Fibroblast of upper back skin (primary cell): ENCODE data around the gene LPIN1.
A peak's percentile ranks its signal among the peaks of the same experiment; 100 is the strongest.

ENCODE experiments used
- DNase-seq: peaks from one replicate; pipeline ENCODE4 v3.0.0-alpha.2; 2013

Gene LPIN1

GRCh38 chr2:11765501-11765900, 19.1 kb downstream of the LPIN1 start:
- DNase-seq = no peak

- DNase-seq = no peak
Measured at GRCh38 chr2:11766016-11766415, 19.6 kb downstream of the LPIN1 start.

DNA sequence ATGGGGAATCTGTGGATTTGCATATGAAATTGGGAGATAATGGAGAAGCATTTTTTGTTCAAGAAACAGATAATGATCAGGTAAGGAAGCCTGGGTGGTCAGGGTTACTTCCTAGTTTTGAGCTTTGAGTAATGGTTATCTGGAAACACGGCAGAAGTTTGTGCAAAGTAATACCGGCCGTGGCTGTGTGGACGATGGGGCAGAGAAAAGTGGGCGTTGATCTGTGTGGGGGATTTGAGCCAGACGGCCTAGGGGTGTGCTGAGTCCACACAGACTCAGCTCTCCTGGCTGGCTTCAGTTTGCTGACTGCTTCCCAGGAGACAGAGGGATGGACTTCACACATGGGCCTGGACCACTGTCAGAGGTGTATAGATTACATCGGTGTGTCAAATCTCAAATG, 21.3 kb downstream of the LPIN1 start:
- no peak for DNase-seq

DNA sequence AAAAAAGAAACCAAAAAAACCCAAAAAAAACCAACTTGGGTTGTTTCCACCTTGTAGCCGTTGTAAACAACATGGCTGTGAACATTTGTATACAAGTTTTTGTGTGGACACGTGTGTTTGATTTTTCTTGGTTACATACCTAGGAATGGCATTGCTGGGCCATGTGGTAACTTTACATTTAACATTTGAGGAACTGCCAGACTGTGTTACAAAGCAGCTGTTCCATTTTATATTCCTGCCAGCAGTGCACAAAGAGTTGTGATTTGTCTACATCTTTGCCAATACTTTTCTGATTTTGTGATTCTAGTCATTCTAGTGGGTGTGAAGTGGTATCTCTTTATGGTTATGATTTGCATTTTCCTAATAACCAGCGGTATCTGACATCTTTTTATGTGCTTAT, 22.5 kb downstream of the LPIN1 start:
- DNase-seq = no peak

GRCh38 chr2:11769516-11769915, 23.1 kb downstream of the LPIN1 start:
- no peak for DNase-seq

GRCh38 chr2:11770531-11771188, 24.2 kb downstream of the LPIN1 start:
- no peak for DNase-seq

- no peak for DNase-seq
Measured at GRCh38 chr2:11771971-11772615, 25.7 kb downstream of the LPIN1 start.

GRCh38 chr2:11773111-11773510, 26.7 kb downstream of the LPIN1 start:
- no peak for DNase-seq

DNA sequence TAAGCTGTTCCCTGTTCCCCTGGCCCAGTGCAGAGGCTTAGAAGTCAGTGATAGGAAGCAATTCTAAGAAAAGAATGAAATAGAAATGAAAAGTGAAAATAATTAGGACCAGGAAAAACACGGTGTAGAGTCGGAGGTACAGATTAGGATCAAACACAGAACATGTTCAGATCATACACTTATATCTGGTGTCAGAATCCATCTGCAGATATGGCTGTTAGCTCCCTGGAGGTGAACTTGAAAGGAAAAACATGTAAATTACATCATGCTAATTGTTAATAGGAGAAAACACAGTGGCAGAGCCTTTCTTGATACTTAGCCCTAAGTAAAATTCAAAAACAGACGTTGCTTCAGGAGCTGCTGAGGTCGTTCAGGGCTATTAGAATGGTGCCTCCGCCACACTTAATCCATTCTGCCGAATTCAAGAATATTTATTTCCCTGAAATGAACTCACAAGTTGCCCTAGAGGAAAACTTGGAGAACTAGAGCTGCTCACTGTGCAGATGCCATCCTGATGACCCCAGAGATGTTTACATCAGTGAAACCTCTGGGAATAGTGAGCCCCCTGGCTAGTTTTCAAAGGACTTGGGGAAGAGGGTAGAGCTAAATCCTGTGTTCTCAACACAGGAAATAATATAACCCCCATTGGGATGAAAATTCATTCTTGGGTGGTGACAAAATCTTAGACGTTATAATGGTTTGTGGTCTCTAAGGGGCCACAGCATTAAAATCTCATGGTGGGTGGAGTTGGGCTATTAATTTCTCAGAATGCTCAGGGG, 27.5 kb downstream of the LPIN1 start:
- DNase-seq = peak; percentile 20

- DNase-seq = no peak
Measured at GRCh38 chr2:11774600-11774999, 28.2 kb downstream of the LPIN1 start.

- DNase-seq = peak; percentile 48
Measured at GRCh38 chr2:11775384-11775783, 29.0 kb downstream of the LPIN1 start.

DNA sequence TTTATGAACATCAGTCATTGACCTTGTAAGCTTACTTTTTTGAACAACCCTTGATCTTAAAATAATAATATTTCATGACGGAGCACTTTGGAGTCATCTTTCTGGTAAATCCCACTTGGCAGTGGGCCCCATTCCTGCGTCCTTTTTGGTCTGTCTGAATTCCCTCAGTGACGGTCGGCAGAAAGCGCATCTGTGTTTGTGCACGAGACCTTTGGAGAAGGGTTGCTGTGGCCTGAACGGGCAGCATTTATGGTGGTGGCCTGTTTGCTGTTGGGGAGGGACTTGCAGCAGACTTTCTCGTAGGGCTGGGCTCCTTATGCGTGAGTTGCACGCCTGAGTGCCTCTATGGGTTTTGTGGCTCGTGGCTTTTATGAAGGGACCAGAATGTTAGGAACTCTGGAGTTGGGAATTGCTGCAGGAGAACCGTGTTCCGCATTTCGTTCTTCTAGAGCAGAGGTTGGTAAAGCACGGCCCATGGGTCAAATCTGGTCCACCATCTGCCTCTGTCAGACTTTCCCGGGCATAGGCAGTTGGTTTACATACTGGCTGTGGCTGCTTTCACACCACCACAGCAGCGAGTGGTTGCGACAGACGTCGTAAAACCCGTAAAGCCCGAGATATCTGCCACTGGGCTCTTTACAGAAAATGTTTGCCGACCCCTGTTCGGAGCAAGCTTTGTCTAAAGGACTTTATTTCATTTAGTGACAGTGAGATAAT, 30.8 kb downstream of the LPIN1 start:
- no peak for DNase-seq

DNA sequence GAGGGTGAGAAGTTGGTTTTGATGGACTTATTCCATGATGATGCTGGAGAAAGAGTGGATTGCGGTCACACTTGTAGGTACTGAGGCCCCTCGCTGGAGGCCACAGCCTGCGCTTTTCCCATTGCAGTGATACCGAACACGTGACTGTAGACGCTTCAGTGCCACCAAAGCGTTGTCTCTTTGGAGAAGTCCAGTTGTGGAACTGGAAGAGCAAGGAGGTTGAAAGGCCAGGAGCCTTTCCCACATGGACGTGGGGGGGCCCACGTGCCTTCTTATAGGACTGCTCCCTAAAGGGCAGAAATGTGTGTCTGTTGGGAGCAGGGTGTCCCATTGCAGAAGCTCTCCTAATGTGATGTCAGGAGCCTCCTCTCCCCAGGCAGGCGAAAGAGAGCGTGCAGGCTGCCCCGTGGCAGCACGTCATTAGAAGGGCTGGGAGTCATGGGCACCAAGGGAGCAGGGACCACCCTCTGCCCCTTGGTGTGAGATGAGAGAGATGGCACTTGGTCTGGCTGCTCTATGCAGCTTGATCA, 31.5 kb downstream of the LPIN1 start:
- DNase-seq = no peak

DNA sequence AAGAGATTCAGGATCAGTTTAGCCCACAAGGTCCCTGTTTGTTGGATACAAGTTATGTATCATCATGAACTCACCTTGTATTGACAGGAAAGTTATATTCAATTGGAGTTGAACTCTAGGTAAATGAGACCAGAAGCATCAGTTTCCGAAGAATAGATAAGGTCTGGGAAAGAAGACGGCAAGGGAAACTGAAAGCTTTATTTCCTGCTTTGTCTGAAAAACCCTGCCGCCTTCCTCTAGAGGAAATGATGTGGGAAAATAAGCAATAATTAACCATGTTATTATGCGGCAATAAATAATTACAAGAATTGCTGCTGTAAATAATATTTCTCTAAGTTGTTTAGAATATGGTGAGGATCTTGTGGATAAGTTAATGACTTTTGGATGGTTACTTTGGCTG, 32.0 kb downstream of the LPIN1 start:
- no peak for DNase-seq

DNA sequence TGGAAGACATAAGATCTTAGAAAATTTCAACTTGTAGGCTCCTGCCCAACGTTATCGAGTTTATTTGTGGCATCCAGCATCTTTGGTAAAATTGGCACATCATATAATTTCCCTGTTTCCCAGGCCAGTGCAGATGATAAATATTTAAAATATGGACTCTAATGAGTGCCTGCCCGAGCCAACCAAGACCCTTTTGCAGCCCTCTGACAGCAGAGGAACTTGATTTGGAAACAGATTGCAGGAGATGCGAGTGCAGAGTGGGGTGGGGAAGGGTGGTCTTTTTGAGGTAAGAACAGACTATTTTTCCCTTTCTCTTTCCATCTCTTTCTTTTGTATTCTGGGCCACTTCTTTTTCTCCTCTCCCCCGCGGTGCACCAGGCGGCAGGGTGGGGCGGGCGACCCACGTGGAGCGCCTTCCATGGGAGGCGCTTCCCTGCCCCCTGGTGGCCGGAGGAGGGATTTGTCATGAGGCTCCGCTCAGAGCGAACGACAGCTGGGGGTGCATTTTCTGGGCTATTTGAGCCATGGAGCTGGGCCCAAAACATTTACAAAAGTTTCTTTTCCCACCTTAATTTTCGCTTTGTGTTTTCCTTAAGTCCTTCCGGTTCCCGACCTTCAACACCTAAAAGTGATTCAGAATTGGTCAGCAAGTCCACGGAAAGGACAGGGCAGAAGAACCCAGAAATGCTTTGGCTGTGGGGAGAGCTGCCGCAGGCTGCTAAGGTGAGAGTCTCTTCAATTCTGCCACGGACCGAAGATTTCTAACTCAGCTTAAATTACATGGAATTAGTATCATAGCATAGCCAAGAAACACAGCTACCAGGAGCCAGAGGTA, 32.7 kb downstream of the LPIN1 start:
- peak; percentile 53 for DNase-seq

DNA sequence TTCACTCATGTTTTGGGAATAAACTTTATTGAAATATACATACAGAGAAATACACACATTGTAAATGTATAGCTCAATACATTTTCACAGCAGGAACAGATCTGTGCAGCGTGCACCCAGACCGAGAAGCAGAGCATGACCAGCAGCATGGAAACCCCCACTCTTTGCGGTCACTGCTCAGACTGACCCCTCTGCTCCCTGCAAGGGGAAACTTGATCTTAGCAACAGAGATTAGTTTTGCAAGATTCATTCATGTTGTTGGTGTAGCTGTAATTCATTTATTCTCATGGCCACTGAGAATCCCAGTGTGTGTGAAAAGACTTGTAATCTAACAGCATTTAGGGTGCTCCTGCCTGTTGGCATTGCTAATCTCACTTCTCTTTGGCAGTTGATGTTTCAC, 35.2 kb downstream of the LPIN1 start:
- DNase-seq = no peak

DNA sequence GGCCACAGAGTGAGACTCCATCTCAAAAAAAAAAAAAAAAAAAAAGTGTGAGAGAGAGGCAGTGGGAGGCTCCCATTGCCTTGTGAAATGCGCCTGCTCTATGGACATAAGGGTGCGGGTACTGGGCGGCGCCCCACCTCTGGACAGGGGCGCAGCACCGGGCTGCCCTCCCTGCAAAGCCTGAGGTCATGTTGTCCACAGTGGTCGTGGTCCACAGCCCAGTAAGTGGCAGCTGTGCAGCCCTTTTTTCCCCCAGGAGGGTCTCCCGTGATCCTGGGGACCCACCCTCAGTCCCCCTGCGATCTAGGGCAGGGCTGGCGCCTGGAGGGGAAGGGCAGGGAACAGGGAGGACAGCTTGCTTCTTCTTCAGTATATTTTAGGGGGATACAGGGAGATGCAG, 37.8 kb downstream of the LPIN1 start:
- no peak for DNase-seq

GRCh38 chr2:11784747-11785610, 38.5 kb downstream of the LPIN1 start:
- DNase-seq = peak; percentile 48

DNA sequence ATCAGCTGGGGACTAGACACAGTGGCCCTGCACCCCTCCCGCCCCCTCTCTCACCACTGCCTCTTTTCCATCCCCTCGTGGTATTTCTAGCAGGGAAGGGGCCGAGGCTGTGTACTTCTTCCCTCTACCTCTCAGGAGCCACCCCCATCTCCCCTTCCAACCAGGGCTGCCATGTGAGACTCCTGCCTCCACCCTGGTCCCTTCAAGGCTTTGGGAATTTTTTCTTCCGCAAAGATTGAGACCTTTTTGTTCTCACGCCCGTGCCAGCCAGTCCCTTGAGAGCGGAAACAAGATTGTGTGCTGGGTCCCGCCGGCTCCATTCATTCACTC, 39.1 kb downstream of the LPIN1 start:
- no peak for DNase-seq

DNA sequence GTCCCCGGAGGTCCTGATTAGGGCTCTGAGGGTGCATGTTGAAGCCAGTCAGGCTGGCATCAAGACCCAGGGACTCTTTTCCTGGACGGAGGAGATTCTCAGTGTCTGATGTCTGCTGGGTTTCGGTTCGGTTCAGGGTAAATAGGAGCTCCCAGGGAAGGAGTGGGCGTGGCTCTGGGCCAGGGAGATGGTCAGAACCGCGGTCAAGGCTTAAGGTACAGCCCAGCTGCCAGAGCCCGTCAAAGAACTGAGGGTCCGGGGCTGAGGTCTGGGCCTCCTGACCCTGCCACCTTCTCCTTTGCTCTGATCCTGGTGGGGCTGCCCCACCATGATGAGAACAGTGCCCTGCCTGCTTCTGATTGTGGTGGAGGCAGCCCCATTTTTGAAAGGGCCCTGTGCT, 39.8 kb downstream of the LPIN1 start:
- no peak for DNase-seq

- no peak for DNase-seq
Measured at GRCh38 chr2:11786592-11786991, 40.2 kb downstream of the LPIN1 start.
